ENCODE data around the gene STX4. TPM values are rescaled to one million over a fixed set of nuclear protein-coding genes. Genes with fewer than 3 reads are reported as not detected.

STX4 gene
- total RNA-seq, 1 experiment from 2014 or later = 26.0 TPM

- TF ChIP-seq JUND (IDR thresholded peaks at IDR 0.05) = no peak
- no peak for TF ChIP-seq EZH2 (IDR thresholded peaks at IDR 0.05)
- no peak for TF ChIP-seq ATF3 (IDR thresholded peaks at IDR 0.05)
- no peak for TF ChIP-seq CTCF (IDR thresholded peaks at IDR 0.05 in 2 of 3, conservative IDR thresholded peaks at IDR 0.05 in 1 of 3; ENCODE audit: borderline replicate concordance in 1 of 3, insufficient read depth in 1 of 3, low read depth in 2 of 3, low read length in 2 of 3)
- TF ChIP-seq EGR1 (IDR thresholded peaks at IDR 0.05; ENCODE audit: low read depth) = peak; percentile 86
- TF ChIP-seq POLR2AphosphoS5 (IDR thresholded peaks at IDR 0.05; ENCODE audit: low read depth, low read length) = peak; percentile 38; the same call in 1 of the 2 replicates
Measured at GRCh38 chr16:31032736-31033708, at the start of gene STX4 (continued).

- H4K20me1 ChIP-seq (ENCODE audit: insufficient read depth) = no peaks in the 10 kb centered on the region
- H3K4me3 ChIP-seq (replicated peaks in 1 of 2; ENCODE audit: low read depth in 1 of 2, low read length in 2 of 2) = no peak overlapping the region
- intact Hi-C loops (cut with micrococcal nuclease) = loop anchor here (2.0 to 10.0 kb wide), 3 partner anchors 33 to 711 kb away; no protein-coding TSS in a partner anchor
- no peak overlapping the region for H3K9ac ChIP-seq (ENCODE audit: low read length)
- no peak overlapping the region for H2AFZ ChIP-seq (ENCODE audit: low read depth, low read length, poor library complexity, severe bottlenecking)
- BruUV-seq (replicated peaks) = no TSS peak
- H3K9me3 ChIP-seq (ENCODE audit: control insufficient read depth in 1 of 2, insufficient read depth in 1 of 2, low read depth in 1 of 2, low read length in 2 of 2) = no peaks in the 10 kb centered on the region
- no peak overlapping the region for H3K4me2 ChIP-seq (ENCODE audit: low read length)
- ChIA-PET POLR2A (interaction anchor here (1.0 to 1.8 kb wide), 3 partner anchors 90 to 196 kb away, joined by 3 to 6 read pairs (median 4); partner anchors contain the start of genes FUS, ZNF646 and ZNF668), CTCF (interaction anchor here (1.0 to 4.0 kb wide), 22 partner anchors 9 to 885 kb away, joined by 3 to 29 read pairs (median 6); partner anchors contain the start of genes ARMC5, KAT8, STX4 and VKORC1), RAD21 (ENCODE audit: low non-redundant PET in 1 of 2, low total read pairs in 2 of 2, uncharacterized antibody in 2 of 2, unreplicated experiment in 2 of 2) (interaction anchor here (1.0 to 1.8 kb wide), 3 partner anchors 158 to 349 kb away, joined by 3 to 7 read pairs (median 3); no protein-coding TSS in a partner anchor)
- H3K79me2 ChIP-seq (ENCODE audit: insufficient read depth, low read length) = no peaks in the 10 kb centered on the region
- ATAC-seq (no peak), DNase-seq (ENCODE audit: low read depth, low spot score) (no peak)
- no peak for TF ChIP-seq SIN3A (IDR thresholded peaks at IDR 0.05; ENCODE audit: low read depth)
- TF ChIP-seq ELF1 (IDR thresholded peaks at IDR 0.05; ENCODE audit: borderline replicate concordance, low read depth) = no peak
- TF ChIP-seq SP1 (IDR thresholded peaks at IDR 0.05; ENCODE audit: low read depth) = no peak
- no peak for TF ChIP-seq ZBTB33 (IDR thresholded peaks at IDR 0.05; ENCODE audit: extremely low read depth, insufficient replicate concordance, low read length)
- TF ChIP-seq TCF7L2 (IDR thresholded peaks at IDR 0.05; ENCODE audit: borderline replicate concordance, extremely low read depth, insufficient read depth, insufficient read length) = no peak
- TF ChIP-seq RAD21 (IDR thresholded peaks at IDR 0.05; ENCODE audit: low read depth) = no peak
- no peak for TF ChIP-seq EZH2phosphoT487 (IDR thresholded peaks at IDR 0.05; ENCODE audit: borderline replicate concordance)
- TF ChIP-seq ATF3 (IDR thresholded peaks at IDR 0.05) = no peak
- no peak for TF ChIP-seq POLR2A (IDR thresholded peaks at IDR 0.05; ENCODE audit: borderline replicate concordance, extremely low read depth, insufficient read depth, insufficient read length)
- H3K27me3 ChIP-seq (ENCODE audit: insufficient read depth, low read length) = no peaks in the 10 kb centered on the region
- no peaks in the 10 kb centered on the region for H3K9me2 ChIP-seq (ENCODE audit: insufficient read depth)
- H3K36me3 ChIP-seq (ENCODE audit: control insufficient read depth in 1 of 2, insufficient read depth in 2 of 2, low read length in 2 of 2) = peaks cover 0 to 5% of the 10 kb centered on the region in 2 experiments; a peak in 3 of 4 replicates
- peaks cover 0 to 14% of the 10 kb centered on the region in 2 experiments; a peak in 3 of 4 replicates for H3K4me1 ChIP-seq (ENCODE audit: control insufficient read depth in 1 of 2, insufficient read depth in 2 of 2, low read length in 2 of 2)
- H3K27ac ChIP-seq (ENCODE audit: low read depth, low read length) = no peak overlapping the region
Measured at GRCh38 chr16:30983898-30984610, 49.3 kb upstream of the STX4 start.
